T-helper 9 cell (primary cell): ENCODE results near the gene DGKG.

Experiments used
- DNase-seq: peaks from one replicate; pipeline ENCODE4 v3.0.0-alpha.2; 2020

DGKG gene

GRCh38 chr3:186102687-186103086, 259.3 kb downstream of the DGKG start:
- DNase-seq: no peak

GRCh38 chr3:186100398-186100797, 261.6 kb downstream of the DGKG start:
- DNase-seq: no peak

GRCh38 chr3:186099178-186099577, 262.9 kb downstream of the DGKG start:
- DNase-seq: no peak

GRCh38 chr3:186098740-186099139, 263.3 kb downstream of the DGKG start:
- DNase-seq: no peak

- no peak for DNase-seq
These were observed 264.2 kb downstream of the DGKG start for GRCh38 chr3:186097663-186098451.

- no peak for DNase-seq
These were observed 264.7 kb downstream of the DGKG start for GRCh38 chr3:186097317-186097662.
